H9 (cell line): ENCODE data around the gene CYP4V2. TPM values are rescaled to one million over a fixed set of nuclear protein-coding genes. Genes with fewer than 3 reads are reported as not detected.

Source experiments
- DNase-seq: peaks from one replicate; pipeline ENCODE4 v3.0.0-alpha.2; 2017
- H2AFZ ChIP-seq: one replicate; pipeline ENCODE4 v1.6.1; 2013; ENCODE audit warnings: mild to moderate bottlenecking, low read length, control low read depth, moderate library complexity
- H2AK5ac ChIP-seq: 2 replicates; pipeline ENCODE4 v1.6.1; 2013; ENCODE audit warnings: low read length, control low read depth, mixed read lengths; ENCODE audit not compliant: insufficient read length
- H2BK120ac ChIP-seq: one replicate; pipeline ENCODE4 v1.6.1; 2013; ENCODE audit warnings: low read depth, mild to moderate bottlenecking, low read length, control low read depth, inconsistent platforms; ENCODE audit not compliant: poor library complexity, severe bottlenecking
- H2BK12ac ChIP-seq: 2 replicates; pipeline ENCODE4 v1.6.1; 2013; ENCODE audit warnings: low read length, control low read depth, mixed read lengths, low read depth; ENCODE audit not compliant: insufficient read length
- H2BK15ac ChIP-seq: 2 replicates; pipeline ENCODE4 v1.6.1; 2013; ENCODE audit warnings: low read depth, low read length, control low read depth
- H2BK20ac ChIP-seq: one replicate; pipeline ENCODE4 v1.6.1; 2013; ENCODE audit warnings: low read depth, mild to moderate bottlenecking, low read length, control low read depth, inconsistent platforms; ENCODE audit not compliant: poor library complexity, severe bottlenecking
- H2BK5ac ChIP-seq: 2 replicates; pipeline ENCODE4 v1.6.1; 2013; ENCODE audit warnings: low read length, control low read depth, mixed read lengths; ENCODE audit not compliant: insufficient read length
- H3K14ac ChIP-seq: 2 replicates; pipeline ENCODE4 v1.6.1; 2013; ENCODE audit warnings: low read length, control low read depth; ENCODE audit not compliant: insufficient read depth
- H3K18ac ChIP-seq: 2 replicates; pipeline ENCODE4 v1.6.1; 2013; ENCODE audit warnings: low read depth, mild to moderate bottlenecking, mixed read lengths, low read length, control low read depth; ENCODE audit not compliant: insufficient read length
- H3K23ac ChIP-seq: 2 replicates; pipeline ENCODE4 v1.6.1; 2013; ENCODE audit warnings: low read length, control low read depth, mixed read lengths, low read depth; ENCODE audit not compliant: insufficient read length
- H3K23me2 ChIP-seq: 2 replicates; pipeline ENCODE4 v1.6.1; 2013; ENCODE audit warnings: low read depth, mild to moderate bottlenecking, mixed read lengths, low read length, control low read depth; ENCODE audit not compliant: insufficient read length, poor library complexity, severe bottlenecking
- H3K27ac ChIP-seq: 2 replicates; pipeline ENCODE4 v1.5.1; 2013; ENCODE audit warnings: low read length, control low read depth, mixed read lengths, low read depth; ENCODE audit not compliant: insufficient read length
- H3K27me3 ChIP-seq: 2 replicates; pipeline ENCODE4 v1.6.1; 2013; ENCODE audit warnings: low read length, control low read depth, inconsistent platforms; ENCODE audit not compliant: insufficient read depth
- H3K4ac ChIP-seq: 2 replicates; pipeline ENCODE4 v1.6.1; 2013; ENCODE audit warnings: low read depth, mild to moderate bottlenecking, control low read depth, inconsistent platforms, low read length, moderate library complexity
- H3K4me1 ChIP-seq: 2 replicates; pipeline ENCODE4 v1.6.1; 2013; ENCODE audit warnings: low read length, control low read depth, inconsistent platforms; ENCODE audit not compliant: insufficient read depth
- H3K4me2 ChIP-seq: 2 replicates; pipeline ENCODE4 v1.6.1; 2013; ENCODE audit warnings: low read length, control low read depth, mixed read lengths; ENCODE audit not compliant: insufficient read length, insufficient read depth
- H3K56ac ChIP-seq: 2 replicates; pipeline ENCODE4 v1.6.1; 2013; ENCODE audit warnings: low read depth, mild to moderate bottlenecking, mixed read lengths, low read length, control low read depth; ENCODE audit not compliant: insufficient read length
- H3K79me1 ChIP-seq: 2 replicates; pipeline ENCODE4 v1.6.1; 2013; ENCODE audit warnings: low read depth, mild to moderate bottlenecking, moderate library complexity, low read length, control low read depth, inconsistent platforms; ENCODE audit not compliant: insufficient read depth, poor library complexity, severe bottlenecking
- H3K79me2 ChIP-seq: 2 replicates; pipeline ENCODE4 v1.6.1; 2013; ENCODE audit warnings: low read length, control low read depth, inconsistent platforms; ENCODE audit not compliant: insufficient read depth
- H3K9ac ChIP-seq: 2 replicates; pipeline ENCODE4 v1.6.1; 2013; ENCODE audit warnings: low read length, control low read depth, mixed read lengths; ENCODE audit not compliant: insufficient read length; ENCODE audit errors: extremely low read depth
- H3K9me3 ChIP-seq: one replicate; pipeline ENCODE4 v1.6.1; 2013; ENCODE audit warnings: low read depth, low read length, inconsistent platforms; ENCODE audit not compliant: control insufficient read depth
- H3T11ph ChIP-seq: one replicate; pipeline ENCODE4 v1.6.1; 2013; ENCODE audit warnings: mild to moderate bottlenecking, low read length, control low read depth, inconsistent platforms
- H4K20me1 ChIP-seq: one replicate; pipeline ENCODE4 v1.6.1; 2013; ENCODE audit not compliant: control insufficient read depth, insufficient read length, insufficient read depth
- H4K5ac ChIP-seq: 2 replicates; pipeline ENCODE4 v1.6.1; 2013; ENCODE audit warnings: low read depth, mild to moderate bottlenecking, mixed read lengths, low read length, control low read depth; ENCODE audit not compliant: insufficient read length
- H4K8ac ChIP-seq: replicated peaks from 2 replicates; pipeline ENCODE4 v1.6.1; 2013; ENCODE audit warnings: low read length, control low read depth, mixed read lengths, low read depth; ENCODE audit not compliant: insufficient read length
- H4K91ac ChIP-seq: 2 replicates; pipeline ENCODE4 v1.6.1; 2013; ENCODE audit warnings: low read depth, mild to moderate bottlenecking, moderate library complexity, mixed read lengths, low read length, control low read depth; ENCODE audit not compliant: insufficient read length
- H3K27ac Mint-ChIP-seq, 3 experiments: 2 replicates in 2 of 3; 3 replicates in 1 of 3; pipeline ENCODE4 v1.8.0; 2020 to 2021; ENCODE audit warnings: mixed read lengths in 3 of 3, mild to moderate bottlenecking in 1 of 3, moderate library complexity in 1 of 3
- H3K27me3 Mint-ChIP-seq: 2 replicates; pipeline ENCODE4 v1.8.0; 2021; ENCODE audit warnings: low read depth, mild to moderate bottlenecking, moderate library complexity, mixed read lengths
- H3K36me3 Mint-ChIP-seq, 3 experiments: 2 replicates in 2 of 3; 3 replicates in 1 of 3; pipeline ENCODE4 v1.8.0; 2020 to 2021; ENCODE audit warnings: low read depth in 3 of 3, mixed read lengths in 3 of 3; ENCODE audit not compliant: insufficient read depth in 1 of 3
- H3K4me1 Mint-ChIP-seq, 2 experiments: 2 replicates each; pipeline ENCODE4 v1.8.0; 2020; ENCODE audit warnings: mixed read lengths in 2 of 2
- H3K4me3 Mint-ChIP-seq, 2 experiments: 2 replicates in 1 of 2; 3 replicates in 1 of 2; pipeline ENCODE4 v1.8.0; 2020 to 2021; ENCODE audit warnings: mild to moderate bottlenecking in 2 of 2, mixed read lengths in 2 of 2, moderate library complexity in 1 of 2
- H3K9me3 Mint-ChIP-seq, 2 experiments: 2 replicates in 1 of 2; 3 replicates in 1 of 2; pipeline ENCODE4 v1.8.0; 2020; ENCODE audit warnings: mild to moderate bottlenecking in 2 of 2, mixed read lengths in 2 of 2, moderate library complexity in 1 of 2
- CTCF ChIP-seq: fragments of 200-600 bp; sonication (generic); conservative IDR thresholded peaks from 3 replicates; pipeline ENCODE4 v1.8.0; 2021; ENCODE audit warnings: antibody characterized with exemption, mild to moderate bottlenecking
- WGBS: extraction: QIAGEN DNeasy Blood & Tissue Kit; methylation state at CpG from one replicate; pipeline ENCODE4 v1.1.7; 2013; ENCODE audit warnings: missing lambda C conversion rate, low lambda C conversion rate, mixed read lengths; ENCODE audit not compliant: insufficient read length; ENCODE audit errors: extremely low coverage; 5-methylcytosine and 5-hydroxymethylcytosine counted together
- total RNA-seq: library from RNA; stranded (reverse); gene quantifications from 2 replicates; pipeline ENCODE4 v1.2.1, GENCODE V29; 2021

The CYP4V2 gene
- total RNA-seq, 1 experiment from 2014 or later: 1.0 TPM

DNA sequence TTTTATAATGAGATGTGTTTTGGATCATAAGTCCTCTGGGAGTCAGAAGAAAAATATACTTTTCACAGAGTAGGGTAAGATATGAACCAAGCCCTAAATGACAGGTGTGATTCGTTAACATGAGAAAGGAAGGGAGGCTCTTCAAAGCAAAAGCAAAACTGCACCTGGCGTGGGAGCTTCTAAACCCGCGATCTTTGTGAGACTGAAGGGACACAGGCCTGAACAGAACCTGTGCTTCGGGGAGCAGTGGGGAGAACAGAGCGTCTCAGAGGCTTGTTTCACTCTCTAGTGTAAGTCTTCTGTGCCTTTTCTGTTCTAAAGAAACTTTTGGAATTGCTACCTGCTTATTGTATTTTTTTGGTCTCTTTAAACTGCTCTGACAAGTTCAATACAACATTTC lies 30.2 kb upstream of the CYP4V2 start:
- DNase-seq: no peak
- Histone ChIP-seq H2BK12ac (no peak overlapping the region), H4K5ac (no peak overlapping the region), H2BK20ac (no peak overlapping the region), H4K91ac (no peak overlapping the region), H3K79me1 (no peaks in the 10 kb centered on the region), H3K23ac (no peak overlapping the region), H3T11ph (no peak overlapping the region), H3K9ac (no peak overlapping the region), H3K79me2 (no peaks in the 10 kb centered on the region), H4K20me1 (no peaks in the 10 kb centered on the region), H3K9me3 (no peaks in the 10 kb centered on the region), H3K4ac (no peak overlapping the region), H2BK15ac (no peak overlapping the region), H2AFZ (no peak overlapping the region), H3K56ac (no peak overlapping the region), H3K23me2 (peaks cover 3% of the 10 kb centered on the region), H3K4me2 (no peak overlapping the region), H2BK5ac (no peak overlapping the region), H3K27me3 (no peaks in the 10 kb centered on the region), H4K8ac (no peak overlapping the region), H3K18ac (no peak overlapping the region), H3K14ac (no peak overlapping the region), H2BK120ac (no peak overlapping the region), H3K4me1 (0 out of 2 replicates have a peak, but pooled peaks cover 2% of the 10 kb centered on the region), H3K27ac (no peak overlapping the region), H2AK5ac (no peak overlapping the region)
- no peak overlapping the region for H3K27ac Mint-ChIP-seq
- no peak for TF ChIP-seq CTCF
- whole genome bisulfite sequencing: no CpG with 5 or more reads among the region's 6 CpGs
- H3K4me3 Mint-ChIP-seq: no peak overlapping the region
- H3K4me1 Mint-ChIP-seq: peaks cover 9 to 13% of the 10 kb centered on the region in 2 experiments
- no peaks in the 10 kb centered on the region for H3K9me3 Mint-ChIP-seq
- no peaks in the 10 kb centered on the region for H3K27me3 Mint-ChIP-seq
- peaks cover 0 to 5% (median 3%) of the 10 kb centered on the region in 3 experiments; a peak in 3 of 7 replicates for H3K36me3 Mint-ChIP-seq
